ENCODE results near the gene FRMD1.

GRCh38 chr6:168016721-168017525 is 62.1 kb downstream of the FRMD1 start:
- TF ChIP-seq MAX (IDR thresholded peaks at IDR 0.05) (no peak), EP300 (IDR thresholded peaks at IDR 0.05; ENCODE audit: borderline replicate concordance) (no peak), TCF12 (IDR thresholded peaks at IDR 0.05; ENCODE audit: low read depth) (no peak), CEBPB (IDR thresholded peaks at IDR 0.05) (no peak), RAD21 (IDR thresholded peaks at IDR 0.05; ENCODE audit: low read depth) (no peak), EGR1 (IDR thresholded peaks at IDR 0.05) (no peak), TAF1 (IDR thresholded peaks at IDR 0.05; ENCODE audit: low read depth) (no peak), NFIC (IDR thresholded peaks at IDR 0.05) (no peak), FOXM1 (IDR thresholded peaks at IDR 0.05; ENCODE audit: borderline replicate concordance, low read depth) (no peak), ZBTB7A (IDR thresholded peaks at IDR 0.05; ENCODE audit: low read depth) (no peak)
- TF ChIP-seq, protein P1, sequence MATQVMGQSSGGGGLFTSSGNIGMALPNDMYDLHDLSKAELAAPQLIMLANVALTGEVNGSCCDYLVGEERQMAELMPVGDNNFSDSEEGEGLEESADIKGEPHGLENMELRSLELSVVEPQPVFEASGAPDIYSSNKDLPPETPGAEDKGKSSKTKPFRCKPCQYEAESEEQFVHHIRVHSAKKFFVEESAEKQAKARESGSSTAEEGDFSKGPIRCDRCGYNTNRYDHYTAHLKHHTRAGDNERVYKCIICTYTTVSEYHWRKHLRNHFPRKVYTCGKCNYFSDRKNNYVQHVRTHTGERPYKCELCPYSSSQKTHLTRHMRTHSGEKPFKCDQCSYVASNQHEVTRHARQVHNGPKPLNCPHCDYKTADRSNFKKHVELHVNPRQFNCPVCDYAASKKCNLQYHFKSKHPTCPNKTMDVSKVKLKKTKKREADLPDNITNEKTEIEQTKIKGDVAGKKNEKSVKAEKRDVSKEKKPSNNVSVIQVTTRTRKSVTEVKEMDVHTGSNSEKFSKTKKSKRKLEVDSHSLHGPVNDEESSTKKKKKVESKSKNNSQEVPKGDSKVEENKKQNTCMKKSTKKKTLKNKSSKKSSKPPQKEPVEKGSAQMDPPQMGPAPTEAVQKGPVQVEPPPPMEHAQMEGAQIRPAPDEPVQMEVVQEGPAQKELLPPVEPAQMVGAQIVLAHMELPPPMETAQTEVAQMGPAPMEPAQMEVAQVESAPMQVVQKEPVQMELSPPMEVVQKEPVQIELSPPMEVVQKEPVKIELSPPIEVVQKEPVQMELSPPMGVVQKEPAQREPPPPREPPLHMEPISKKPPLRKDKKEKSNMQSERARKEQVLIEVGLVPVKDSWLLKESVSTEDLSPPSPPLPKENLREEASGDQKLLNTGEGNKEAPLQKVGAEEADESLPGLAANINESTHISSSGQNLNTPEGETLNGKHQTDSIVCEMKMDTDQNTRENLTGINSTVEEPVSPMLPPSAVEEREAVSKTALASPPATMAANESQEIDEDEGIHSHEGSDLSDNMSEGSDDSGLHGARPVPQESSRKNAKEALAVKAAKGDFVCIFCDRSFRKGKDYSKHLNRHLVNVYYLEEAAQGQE (IDR thresholded peaks at IDR 0.05; ENCODE audit: low read depth): no peak
- TF ChIP-seq, protein P2, sequence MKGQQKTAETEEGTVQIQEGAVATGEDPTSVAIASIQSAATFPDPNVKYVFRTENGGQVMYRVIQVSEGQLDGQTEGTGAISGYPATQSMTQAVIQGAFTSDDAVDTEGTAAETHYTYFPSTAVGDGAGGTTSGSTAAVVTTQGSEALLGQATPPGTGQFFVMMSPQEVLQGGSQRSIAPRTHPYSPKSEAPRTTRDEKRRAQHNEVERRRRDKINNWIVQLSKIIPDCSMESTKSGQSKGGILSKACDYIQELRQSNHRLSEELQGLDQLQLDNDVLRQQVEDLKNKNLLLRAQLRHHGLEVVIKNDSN (IDR thresholded peaks at IDR 0.05): no peak

Data from Ishikawa (cell line).